Activated T-helper 1 cell treated with anti-CD3 and anti-CD28 coated beads, Interleukin-2, amount 50 U/mL, for 16 hours (primary cell): Measurements from ENCODE around the gene UPK2.

Experiments
- DNase-seq, 2 donors: peaks; one replicate each; pipeline ENCODE4 v3.0.0-alpha.2; 2020; ENCODE audit warnings: low read depth in 1 of 2, low spot score in 1 of 2

UPK2 gene

GRCh38 chr11:118917481-118918127 lies 38.5 kb upstream of the UPK2 start:
- DNase-seq = no peak

GRCh38 chr11:118918128-118918685 lies 37.9 kb upstream of the UPK2 start:
- DNase-seq = no peak

GRCh38 chr11:118918686-118919280 lies 37.3 kb upstream of the UPK2 start:
- no peak for DNase-seq

- DNase-seq = no peak
These were observed 34.8 kb upstream of the UPK2 start for GRCh38 chr11:118921121-118921928.

- no peak for DNase-seq
These were observed 34.0 kb upstream of the UPK2 start for GRCh38 chr11:118921929-118922744.

- no peak for DNase-seq
These were observed 33.1 kb upstream of the UPK2 start for GRCh38 chr11:118922745-118923627.

- DNase-seq = no peak
These were observed 32.1 kb upstream of the UPK2 start for GRCh38 chr11:118923721-118924587.

GRCh38 chr11:118924591-118925585 lies 31.2 kb upstream of the UPK2 start:
- DNase-seq = no peak

- no peak for DNase-seq
These were observed 28.5 kb upstream of the UPK2 start for GRCh38 chr11:118927554-118928100.

- peak; percentile 86 for DNase-seq
These were observed 27.8 kb upstream of the UPK2 start for GRCh38 chr11:118928101-118928869.

- DNase-seq = no peak
These were observed 27.1 kb upstream of the UPK2 start for GRCh38 chr11:118928870-118929500.

- DNase-seq = peak; percentile 63 to 69
These were observed 26.5 kb upstream of the UPK2 start for GRCh38 chr11:118929501-118930093.

- DNase-seq = peak; percentile 74 to 82
These were observed 25.9 kb upstream of the UPK2 start for GRCh38 chr11:118930094-118930712.

GRCh38 chr11:118931571-118931970 lies 24.5 kb upstream of the UPK2 start:
- no peak for DNase-seq

GRCh38 chr11:118933486-118933885 lies 22.6 kb upstream of the UPK2 start:
- DNase-seq = no peak

GRCh38 chr11:118935376-118935775 lies 20.7 kb upstream of the UPK2 start:
- DNase-seq = no peak
